ENCODE measurements around the gene SCN8A.

DNA sequence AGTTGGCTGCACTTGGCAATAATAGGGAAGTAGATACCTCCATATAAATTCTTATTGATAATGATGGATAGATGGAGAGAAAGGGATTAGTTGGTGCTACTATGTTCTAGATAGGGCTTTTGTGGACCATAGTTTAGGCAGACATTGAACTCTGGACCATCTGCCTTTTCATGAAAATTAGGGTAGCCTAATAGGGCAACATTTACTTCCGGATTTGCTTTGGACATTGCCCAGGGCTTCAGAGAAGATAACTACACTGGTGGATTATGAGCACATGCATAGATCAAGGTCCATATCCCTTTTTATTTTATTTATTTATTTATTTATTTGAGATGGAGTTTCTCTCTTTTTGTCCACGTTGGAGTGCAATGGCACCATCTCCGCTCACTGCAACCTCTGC lies 186.9 kb downstream of the SCN8A start:
- TF ChIP-seq CTCF (IDR thresholded peaks at IDR 0.05) (no peak), POLR2A (IDR thresholded peaks at IDR 0.05) (no peak), POLR2AphosphoS5 (IDR thresholded peaks at IDR 0.05) (no peak)

Measured in prostate gland (tissue), 2 donors.